Stimulated activated CD4-positive, alpha-beta T cell treated with anti-CD3 and anti-CD28 coated beads, Interleukin-15, amount 100 ng/mL, for 48 hours (primary cell): ENCODE results near the gene MACF1.
A peak's percentile ranks its signal among the peaks of the same experiment; 100 is the strongest.

Experiments
- DNase-seq, 2 donors: peaks; one replicate each; pipeline ENCODE4 v3.0.0-alpha.2; 2020; ENCODE audit warnings: low read depth in 2 of 2

Gene MACF1

DNA sequence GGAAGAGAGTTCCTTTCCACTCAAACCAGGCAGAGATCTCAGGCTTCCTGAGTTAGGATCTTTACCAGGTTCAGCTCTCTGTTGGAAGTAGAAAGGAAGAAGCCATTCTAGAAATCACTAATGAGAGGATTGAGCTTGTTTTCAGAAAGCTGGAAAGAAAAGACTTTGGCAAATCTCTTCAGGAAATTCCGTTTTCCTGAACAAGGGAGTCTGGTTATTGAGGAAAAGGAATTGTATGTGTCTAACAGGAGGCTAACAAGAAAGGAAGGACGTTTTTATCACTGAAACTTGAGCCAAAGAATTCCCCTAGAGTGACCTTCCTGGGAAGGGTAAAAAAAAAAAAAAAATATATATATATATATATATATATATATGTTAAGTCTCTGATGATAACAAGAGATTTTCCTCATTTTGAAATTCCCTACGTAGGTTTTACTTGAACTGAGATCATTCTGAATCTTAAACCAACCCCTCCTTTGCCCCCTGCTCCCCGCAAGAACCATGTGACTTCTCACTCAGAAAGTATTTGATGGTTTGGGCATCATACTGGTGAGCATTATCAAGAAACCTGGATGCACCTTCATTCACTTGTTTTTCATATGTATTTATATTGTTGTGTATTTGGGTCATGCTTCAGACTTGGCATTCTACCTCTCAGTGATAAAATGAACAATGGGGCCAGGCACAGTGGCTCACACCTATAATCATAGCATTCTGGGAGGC, 188.5 kb downstream of the MACF1 start:
- DNase-seq = no peak

DNA sequence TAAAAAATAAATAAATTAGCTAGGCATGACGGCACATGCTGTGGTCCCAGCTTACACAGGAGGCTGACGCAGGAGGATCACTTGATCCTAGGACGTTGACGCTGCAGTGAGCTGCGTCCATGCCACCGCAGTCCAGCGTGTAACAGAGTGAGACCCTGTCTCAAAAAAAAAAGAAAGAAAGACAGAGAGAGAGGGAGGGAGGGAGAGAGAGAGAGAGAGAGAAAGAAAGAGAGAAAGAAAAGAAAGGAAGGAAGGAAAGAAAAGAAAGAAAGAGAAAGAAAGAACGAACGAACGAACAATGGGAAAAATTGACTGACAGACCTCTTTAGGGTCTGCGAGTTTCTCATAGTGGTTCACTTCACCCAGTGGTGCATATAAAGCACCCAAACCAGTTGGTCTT, 189.2 kb downstream of the MACF1 start:
- no peak for DNase-seq

DNA sequence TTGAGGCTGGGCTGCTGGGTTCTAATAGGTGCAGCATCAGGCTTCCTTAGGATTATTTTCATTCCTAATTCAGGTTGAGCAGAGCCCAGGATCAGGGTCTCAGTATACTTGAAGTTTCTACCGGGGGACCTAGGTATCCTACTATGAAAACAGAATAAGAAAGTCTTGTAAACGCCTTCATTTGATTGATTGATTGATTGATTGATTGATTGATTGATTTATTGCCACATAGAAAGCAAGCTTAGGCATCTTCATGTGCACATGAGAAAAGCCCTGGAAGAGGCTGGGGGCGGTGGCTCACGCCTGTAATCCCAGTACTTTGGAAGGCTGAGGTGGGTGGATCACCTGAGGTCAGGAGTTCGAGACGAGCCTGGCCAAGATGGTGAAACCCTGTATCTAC, 189.6 kb downstream of the MACF1 start:
- DNase-seq = no peak

DNA sequence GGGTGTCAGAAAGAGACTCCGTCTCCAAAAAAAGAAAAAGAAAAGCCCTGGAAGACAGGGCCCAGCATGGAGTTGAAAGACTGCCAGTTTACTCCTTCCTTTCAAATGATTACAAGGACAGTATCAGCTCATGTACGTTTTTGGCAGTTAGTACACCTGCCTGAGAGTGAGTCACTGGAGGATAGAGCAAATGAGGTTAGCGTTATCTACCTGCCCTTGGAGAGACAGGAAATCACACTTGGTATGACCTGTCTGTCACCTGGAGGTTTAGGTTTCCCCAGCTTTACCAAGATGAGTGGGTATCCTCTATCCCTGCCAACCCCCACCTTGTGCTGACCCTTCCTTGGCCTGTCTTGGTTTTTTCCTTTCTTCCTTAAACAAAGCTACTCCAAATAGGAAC, 190.1 kb downstream of the MACF1 start:
- DNase-seq = no peak

DNA sequence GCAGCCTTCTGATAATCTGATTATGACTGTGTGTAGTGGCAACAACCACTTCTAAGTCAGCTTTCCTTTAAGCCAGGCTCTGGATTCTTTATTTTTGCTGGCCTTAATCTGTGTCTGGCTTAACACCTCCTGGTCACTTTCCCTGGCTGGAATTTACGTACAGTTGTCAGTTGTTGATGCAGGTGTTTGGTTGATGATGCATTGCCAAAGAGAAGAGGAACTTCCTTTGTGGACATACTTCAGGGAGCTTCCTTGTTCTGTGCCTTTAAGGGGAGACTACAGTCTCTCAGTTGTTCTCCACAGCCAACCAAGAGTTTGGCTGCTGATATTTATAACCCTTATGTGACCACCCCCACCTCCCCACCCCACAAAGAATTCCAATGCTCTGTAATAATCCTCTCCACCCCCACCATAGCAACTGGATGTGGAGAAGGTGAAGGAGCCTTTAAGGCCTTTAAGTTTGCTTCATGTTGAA, 190.9 kb downstream of the MACF1 start:
- DNase-seq = no peak

DNA sequence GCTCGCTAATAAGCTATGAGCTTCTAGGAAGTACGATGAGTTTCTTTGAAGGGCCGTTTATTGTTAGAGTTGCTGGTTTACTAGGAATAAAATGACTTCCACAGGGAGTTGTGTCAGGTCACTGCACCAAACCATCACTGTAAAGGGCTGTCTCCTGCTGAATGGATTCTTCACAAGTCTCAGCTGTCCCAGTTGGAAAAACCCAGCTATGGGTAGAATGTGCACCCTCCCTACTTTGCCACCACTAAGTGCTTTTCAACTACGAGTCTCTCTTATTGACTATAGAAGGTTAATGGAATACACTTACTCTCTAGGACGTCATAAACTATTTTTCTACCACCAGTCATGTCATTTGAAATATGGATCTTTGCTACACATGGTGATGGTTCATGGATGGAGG, 192.2 kb downstream of the MACF1 start:
- DNase-seq = no peak

DNA sequence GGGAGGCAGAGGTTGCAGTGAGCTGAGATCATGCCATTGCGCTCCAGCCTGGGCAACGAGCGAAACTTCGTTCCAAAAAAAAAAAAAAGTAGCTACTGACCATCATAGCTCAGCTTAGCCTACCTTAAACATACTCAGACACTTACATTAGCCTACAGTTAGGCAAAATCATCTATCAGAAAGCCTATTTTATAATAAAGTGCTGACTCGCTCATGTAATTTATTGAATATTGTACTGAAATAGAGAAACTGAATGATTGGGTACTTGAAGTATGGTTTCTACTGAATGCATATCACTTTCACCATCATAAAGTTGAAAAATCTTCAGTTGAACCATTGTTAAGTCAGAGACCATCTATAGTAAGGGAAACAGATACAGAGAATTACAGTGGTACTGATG, 193.0 kb downstream of the MACF1 start:
- no peak for DNase-seq

DNA sequence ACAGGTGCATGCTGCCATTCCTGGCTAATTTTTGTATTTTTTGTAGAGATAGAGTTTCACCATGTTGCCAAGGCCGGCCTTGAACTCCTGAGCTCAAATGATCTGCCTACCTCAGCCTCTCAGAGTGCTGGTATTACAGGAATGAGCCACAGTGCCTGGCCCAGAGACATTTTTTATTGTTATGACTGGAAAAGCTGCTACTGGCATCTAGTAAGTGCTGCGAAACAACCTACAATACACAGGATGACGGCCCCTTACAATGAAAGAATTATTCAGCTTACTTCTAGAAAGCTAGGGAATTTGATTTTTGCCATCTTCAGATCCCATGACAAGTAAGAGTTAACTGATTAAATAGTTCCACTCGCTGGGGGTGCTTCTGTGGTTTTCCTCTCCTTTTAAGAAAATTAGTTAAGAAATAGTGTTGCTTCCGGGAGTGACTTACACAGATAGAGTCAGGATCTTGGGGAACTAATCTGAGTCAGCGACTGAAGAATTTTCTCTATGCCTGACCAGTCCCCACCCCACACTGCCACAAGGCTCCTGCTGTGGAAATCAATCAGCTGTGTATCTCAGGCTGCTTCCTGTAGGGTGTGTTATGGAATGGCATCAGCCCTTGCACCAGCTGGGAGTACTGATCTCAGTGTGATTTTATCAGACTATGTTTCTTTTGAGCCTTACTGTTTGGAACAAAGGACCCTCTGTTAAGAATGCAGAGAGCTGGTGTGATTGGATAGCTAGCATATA, 194.0 kb downstream of the MACF1 start:
- DNase-seq = peak in 1 of 2 donors; percentile 19

DNA sequence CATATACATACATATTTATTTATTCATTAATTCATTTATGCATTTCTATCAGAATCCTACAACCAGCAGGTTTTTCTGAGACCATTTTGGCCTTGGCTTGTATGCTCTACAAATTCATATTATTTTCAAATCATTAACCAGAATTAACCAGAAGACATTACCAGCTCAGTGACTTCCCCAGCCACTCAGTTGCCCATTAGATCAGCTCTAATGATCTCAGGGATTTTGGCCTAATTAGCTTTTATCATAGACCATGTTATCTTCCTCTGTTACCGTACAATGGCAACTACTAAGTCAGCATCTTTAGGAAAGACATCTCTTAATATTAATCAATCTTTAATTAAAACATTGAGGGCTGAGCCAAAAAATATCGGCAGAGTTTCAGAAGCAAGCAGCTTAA, 196.6 kb downstream of the MACF1 start:
- DNase-seq = no peak

DNA sequence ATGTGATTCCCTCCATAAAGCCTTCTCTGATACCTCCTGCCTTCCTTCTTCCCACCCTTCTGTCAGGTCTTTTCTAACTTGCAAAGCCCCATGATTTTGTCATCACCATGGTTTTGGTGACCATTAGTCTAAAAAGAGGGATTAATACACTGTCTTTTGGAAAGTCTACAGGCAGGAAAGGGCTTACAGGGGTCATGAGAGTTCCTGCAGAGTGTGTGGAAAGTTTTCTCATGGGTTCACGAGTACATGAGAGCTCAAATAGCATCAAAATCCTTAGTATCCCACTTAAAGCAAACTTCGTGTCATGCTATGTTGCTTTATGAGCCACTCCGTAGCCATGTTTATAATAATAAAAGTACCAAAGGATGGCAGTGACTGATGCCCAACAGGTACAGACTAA, 200.4 kb downstream of the MACF1 start:
- no peak for DNase-seq

DNA sequence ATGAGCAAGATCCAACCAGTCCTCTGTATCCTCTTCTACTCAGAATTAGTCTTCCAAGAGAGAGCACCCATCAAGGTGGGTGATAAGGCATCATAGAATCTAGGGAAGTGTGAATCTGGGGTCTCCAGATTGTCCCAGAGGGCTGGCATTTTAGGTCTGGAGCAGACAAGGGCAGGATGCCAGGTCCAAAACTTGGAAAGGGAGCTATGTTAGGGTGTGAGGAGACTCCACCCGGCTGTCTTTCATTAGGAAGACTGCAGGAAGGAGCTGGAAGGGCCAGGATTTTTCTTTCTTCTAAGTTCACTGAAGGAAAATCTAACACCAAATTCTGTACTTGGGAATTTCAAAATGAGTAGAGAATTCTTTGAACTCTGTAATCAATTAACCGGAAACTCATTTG, 200.9 kb downstream of the MACF1 start:
- DNase-seq = no peak

DNA sequence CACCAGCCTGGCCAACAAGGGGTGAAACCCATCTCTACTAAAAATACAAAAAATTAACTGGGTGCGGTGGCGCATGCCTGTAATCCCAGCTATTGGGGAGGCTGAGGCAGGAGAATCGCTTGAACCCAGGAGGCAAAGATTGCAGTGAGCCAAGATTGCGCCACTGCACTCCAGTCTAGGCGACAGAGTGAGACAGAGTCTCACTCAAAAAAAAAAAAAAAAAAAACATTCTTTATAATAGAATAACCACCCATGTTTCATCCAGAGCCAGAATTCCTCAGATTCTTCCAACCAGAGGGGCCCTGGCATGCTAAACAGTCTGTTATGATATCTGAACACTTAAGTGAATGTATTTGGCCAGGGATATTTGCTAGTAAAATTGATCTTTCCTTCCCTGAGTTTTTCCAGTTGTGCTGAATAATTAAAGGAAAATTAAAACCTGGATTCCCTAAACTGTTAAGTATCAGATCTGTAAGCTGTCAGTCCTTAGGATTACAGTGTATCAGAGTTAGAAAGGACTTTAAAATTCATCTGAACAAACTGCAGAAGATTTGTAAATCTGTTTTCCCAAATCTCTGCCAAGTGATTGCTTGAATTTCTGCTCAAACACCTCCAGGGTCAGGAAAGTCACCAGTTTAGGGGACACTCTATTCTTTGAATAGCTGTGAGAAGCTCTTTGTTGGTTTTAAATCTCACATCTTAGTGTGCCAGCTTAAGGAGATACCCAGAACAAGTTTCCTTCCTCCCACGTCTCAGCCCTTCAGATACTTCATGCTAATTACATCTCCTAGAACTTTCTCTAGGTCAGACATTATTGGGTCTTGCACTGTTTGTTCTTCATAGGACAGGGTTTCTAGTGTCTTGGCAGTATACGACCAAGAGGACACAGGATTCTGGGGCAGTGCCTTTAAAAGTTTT, 202.3 kb downstream of the MACF1 start:
- DNase-seq = no peak

DNA sequence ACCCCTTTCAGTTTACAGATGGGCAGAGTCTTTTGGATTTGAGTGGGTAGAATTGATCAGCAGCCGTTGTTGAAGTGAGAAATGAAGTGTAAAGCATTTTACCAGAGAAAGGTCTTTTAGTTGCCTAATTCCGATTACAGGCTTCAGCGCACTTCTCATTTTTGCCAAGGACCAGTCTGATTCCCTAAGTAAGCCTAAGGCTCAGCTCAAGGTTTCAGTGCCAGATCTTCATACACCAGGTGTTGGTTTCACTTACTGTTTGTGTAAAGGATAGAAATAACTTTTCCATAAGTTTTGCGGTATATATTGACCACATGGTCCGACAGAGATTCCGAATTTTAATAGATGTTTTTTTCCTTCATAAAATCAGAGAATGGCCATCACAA, 203.0 kb downstream of the MACF1 start:
- no peak for DNase-seq

DNA sequence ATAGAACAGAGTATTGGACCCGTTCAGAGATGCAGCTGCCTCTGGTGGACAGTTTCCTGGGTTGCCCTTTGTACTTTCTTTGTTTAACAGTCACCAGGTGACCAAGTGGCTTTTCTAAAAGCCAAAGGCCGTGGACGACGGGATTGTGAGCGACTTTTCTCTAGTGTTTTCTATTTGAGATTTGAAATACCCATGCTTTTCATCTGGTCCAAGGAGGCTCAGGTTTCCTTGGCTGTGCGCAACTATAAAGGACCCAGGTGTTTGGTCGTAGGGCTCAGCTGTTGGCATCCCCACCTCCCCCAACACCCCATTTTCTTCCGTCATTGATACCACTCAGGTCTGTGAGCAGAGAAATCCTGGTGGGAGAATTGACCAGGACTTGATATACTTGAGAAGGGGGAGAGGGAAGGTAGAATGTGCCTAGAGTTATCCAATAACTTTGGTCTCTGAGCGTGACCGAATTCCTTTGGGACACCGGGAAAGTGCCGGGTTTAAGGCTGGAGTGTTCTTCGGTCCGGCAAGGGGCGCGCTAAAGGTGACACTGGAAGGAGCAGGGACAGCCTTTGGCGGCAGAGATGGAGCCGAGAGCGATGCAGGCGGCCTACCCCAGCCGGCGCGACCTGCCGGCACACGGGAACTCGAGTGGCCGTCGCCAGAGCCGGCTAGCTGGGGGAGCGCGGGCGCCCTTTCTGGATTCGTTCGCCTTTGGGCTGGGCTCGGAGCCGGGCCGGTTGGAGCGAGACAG, 203.6 kb downstream of the MACF1 start:
- no peak for DNase-seq

DNA sequence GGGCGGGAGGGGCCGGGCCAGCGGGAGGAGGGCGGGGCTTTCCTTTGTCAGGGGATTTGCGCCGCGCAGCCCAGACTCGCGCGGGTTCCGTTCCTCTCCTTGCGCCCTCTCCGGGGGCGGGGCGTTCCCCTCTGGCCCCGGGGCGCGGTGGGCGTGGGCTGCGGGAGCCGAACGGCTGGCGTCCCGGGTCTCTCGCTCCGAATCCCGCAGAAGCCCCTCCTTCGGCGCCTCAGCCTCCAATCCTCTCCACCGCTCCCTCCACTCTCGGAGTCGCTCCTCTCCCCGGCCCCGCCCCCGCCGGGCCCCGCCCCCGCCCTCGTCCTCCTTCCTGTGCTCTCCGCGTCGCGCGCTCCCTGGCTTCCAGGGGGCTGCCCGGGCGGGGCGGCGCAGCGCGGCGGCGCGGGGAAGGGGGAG, 204.2 kb downstream of the MACF1 start:
- DNase-seq = peak; percentile 63 to 69

DNA sequence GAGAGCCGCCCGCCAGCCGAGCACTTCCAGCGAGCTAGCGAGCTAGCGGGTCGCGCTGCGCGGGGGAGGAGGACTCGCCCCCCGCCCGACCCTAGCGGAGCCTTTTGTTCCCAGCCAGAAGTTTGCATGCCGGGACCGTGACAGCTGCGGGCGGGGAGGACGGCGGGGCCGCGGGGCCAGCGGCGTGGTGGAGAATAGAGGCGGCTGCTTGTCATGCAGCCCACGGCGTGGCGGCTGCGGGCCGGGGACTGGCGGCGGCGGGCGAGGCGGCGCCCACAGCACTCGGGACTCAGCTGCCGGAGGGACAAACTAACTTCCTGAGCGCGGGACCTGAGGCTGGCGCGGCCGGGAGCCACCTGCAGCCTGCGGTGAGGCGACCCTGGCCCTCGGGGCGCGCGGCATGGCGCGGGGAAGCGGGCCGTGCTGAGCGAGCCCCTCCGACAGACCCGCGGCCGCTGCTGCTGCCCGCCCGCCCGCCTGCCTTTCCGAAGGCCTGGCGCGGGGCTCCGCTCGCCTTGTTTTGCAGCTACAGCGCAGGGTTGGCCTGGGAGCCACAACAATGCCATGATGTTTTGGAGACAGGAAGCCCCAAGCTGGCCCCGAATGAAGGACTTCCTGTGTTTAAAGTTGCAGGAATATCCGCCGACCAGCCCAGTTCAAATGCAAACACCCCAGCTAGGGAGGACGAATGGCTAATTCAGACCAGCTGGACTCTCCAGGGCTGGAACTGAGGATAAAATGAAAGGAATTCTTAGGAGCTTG, 204.7 kb downstream of the MACF1 start:
- DNase-seq = no peak

DNA sequence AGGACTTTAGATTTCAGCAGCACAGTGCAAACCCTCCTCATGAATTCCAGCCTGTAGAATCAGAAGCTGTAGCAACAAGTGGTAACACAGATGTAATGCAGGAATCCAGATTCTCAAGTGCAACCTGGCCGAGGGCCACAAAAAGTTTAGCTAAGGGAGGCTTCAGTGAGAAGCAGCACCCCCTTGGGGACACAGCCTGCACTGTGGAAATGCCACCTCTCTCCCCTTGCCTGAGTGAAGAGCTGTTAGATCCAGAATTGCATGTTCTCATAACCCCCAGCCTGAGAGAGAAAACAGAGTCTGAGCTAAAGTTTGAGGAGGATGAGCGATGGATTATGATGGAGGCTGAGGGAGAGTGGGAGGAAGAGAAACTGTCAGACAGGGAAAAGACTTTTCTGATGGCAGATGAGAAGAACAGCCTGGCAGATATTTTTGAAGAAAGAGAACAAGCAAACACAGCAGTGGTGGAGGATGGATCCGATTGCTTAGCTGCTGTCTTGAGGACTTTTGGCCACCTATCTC, 206.5 kb downstream of the MACF1 start:
- DNase-seq = peak; percentile 43 to 52

DNA sequence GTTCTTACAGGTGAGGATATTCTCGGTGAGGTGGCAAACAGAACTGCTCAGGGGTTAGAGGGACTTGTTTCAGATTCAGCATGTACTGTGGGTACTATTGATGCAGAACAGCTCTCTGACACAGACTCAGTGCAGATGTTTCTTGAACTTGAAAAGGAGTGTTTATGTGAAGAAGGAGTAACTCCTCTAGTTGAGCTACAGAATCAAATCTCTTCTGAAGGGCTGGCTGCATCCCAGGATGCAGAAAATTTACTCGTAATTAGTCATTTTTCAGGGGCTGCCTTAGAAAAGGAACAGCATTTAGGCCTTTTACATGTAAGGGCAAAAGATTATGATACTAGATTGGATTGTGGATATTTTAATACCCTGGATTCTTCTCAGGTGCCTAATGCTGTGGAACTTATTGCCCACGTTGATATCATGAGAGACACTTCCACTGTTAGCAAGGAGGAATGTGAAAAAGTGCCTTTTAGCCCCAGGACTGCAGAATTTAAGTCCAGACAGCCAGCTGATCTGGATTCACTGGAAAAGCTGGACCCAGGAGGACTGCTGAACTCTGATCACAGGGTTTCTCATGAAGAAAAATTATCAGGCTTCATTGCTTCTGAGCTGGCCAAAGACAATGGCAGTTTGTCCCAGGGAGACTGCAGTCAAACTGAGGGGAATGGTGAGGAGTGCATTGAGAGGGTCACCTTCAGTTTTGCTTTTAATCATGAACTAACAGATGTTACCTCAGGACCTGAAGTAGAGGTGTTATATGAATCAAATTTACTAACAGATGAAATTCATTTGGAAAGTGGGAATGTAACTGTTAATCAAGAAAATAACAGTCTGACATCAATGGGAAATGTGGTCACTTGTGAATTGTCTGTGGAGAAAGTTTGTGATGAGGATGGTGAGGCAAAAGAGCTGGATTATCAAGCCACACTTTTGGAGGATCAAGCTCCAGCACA, 207.3 kb downstream of the MACF1 start:
- DNase-seq = no peak

DNA sequence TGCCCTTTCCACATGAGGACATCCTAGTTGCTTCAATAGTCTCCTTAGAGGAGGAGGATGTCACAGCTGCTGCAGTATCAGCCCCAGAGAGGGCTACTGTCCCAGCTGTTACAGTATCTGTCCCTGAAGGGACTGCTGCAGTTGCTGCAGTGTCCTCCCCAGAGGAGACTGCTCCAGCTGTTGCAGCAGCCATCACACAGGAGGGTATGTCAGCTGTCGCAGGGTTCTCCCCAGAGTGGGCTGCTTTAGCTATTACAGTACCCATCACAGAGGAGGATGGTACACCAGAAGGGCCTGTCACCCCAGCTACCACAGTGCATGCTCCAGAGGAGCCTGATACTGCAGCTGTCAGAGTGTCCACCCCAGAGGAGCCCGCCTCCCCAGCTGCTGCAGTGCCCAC, 208.4 kb downstream of the MACF1 start:
- DNase-seq = no peak
